ENCODE results near the gene ELL2. TPM values are rescaled to one million over a fixed set of nuclear protein-coding genes. Genes with fewer than 3 reads are reported as not detected.

Gene ELL2
- total and polyA plus RNA-seq, 9 of the 15 experiments (the other 6 are each of a cell fraction or from before 2014, with no cell fraction given), result 4.3 to 18.3 (median 14.5) TPM

DNA sequence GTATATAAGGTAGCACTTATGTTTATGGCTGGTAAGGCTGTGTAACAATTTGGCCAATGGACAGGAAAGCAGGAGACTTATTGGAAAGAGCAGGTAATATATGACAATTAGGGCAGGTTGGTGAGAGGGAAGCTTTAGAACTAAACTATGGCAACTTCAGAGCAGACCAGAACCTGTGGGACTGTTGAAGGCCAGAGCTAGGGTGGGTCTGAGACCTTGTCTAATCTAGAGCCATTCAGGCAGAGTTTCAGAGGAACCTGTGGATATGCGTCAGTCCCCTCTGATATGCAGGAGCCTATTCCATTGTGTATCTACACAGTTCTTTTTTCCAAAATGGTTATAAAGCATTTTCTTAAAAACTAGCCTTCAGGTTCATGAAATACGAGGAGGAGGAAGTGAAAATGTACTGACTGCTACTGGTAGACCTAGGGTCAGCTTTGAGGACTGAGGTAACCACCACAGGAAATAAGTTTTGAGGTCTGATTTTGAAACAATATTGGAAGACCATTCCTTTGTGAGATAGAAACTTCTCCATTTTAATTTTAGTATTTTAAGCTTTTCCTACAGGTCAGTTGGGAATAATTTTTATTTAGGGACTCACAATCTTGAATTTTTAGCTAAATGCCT is 37.6 kb downstream of the ELL2 start:
- Histone ChIP-seq H3K79me2 (ENCODE audit: control insufficient read depth, insufficient read depth, low read length) (peaks cover 22% of the 10 kb centered on the region; the same call in 2 of the 3 replicates), H3K27ac (ENCODE audit: extremely low read depth, low read depth, low read length) (peak overlapping the region; percentile 32; the same call in 1 of the 3 replicates), H3K4me3 (no peak overlapping the region), H3K36me3 (ENCODE audit: control insufficient read depth, insufficient read depth, low read length) (no peaks in the 10 kb centered on the region), H3K9me3 (replicated peaks; ENCODE audit: control insufficient read depth, insufficient read depth, low read depth, low read length) (no peaks in the 10 kb centered on the region), H3K4me2 (ENCODE audit: insufficient read depth, low read length) (peak overlapping the region; percentile 13; the same call in 1 of the 2 replicates), H3K4me1 (replicated peaks in 1 of 2; ENCODE audit: control insufficient read depth in 2 of 2, insufficient read depth in 2 of 2, low read length in 2 of 2) (peaks cover 10 to 43% of the 10 kb centered on the region in 2 experiments), H3K27me3 (ENCODE audit: control insufficient read depth in 2 of 2, insufficient read depth in 2 of 2, low read length in 2 of 2) (no peaks in the 10 kb centered on the region), H3K9ac (ENCODE audit: insufficient read depth in 1 of 2, low read depth in 2 of 2, low read length in 2 of 2) (peak overlapping the region in 1 of 2 experiments; percentile 43; a peak in 1 of 4 replicates), H4K20me1 (replicated peaks; ENCODE audit: control insufficient read depth, insufficient read depth, low read length) (no peaks in the 10 kb centered on the region), H3K9me1 (ENCODE audit: control insufficient read depth, insufficient read depth, low read length) (no peaks in the 10 kb centered on the region), H2AFZ (ENCODE audit: low read depth, low read length) (no peak overlapping the region)
- 43% methylated on average over 2 of the region's 2 CpGs for WGBS (ENCODE audit: insufficient coverage, low coverage, missing lambda C conversion rate)
- TF ChIP-seq ZC3H4 (CRISPR knock-in tag; IDR thresholded peaks at IDR 0.05; ENCODE audit: borderline replicate concordance), result no peak
- TF ChIP-seq, protein P1, sequence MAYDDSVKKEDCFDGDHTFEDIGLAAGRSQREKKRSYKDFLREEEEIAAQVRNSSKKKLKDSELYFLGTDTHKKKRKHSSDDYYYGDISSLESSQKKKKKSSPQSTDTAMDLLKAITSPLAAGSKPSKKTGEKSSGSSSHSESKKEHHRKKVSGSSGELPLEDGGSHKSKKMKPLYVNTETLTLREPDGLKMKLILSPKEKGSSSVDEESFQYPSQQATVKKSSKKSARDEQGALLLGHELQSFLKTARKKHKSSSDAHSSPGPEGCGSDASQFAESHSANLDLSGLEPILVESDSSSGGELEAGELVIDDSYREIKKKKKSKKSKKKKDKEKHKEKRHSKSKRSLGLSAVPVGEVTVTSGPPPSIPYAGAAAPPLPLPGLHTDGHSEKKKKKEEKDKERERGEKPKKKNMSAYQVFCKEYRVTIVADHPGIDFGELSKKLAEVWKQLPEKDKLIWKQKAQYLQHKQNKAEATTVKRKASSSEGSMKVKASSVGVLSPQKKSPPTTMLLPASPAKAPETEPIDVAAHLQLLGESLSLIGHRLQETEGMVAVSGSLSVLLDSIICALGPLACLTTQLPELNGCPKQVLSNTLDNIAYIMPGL (CRISPR knock-in tag; IDR thresholded peaks at IDR 0.05), result no peak
- no peak for TF ChIP-seq TOE1 (IDR thresholded peaks at IDR 0.05; ENCODE audit: borderline replicate concordance)
- TF ChIP-seq TOE1 (CRISPR knock-in tag; IDR thresholded peaks at IDR 0.05; ENCODE audit: borderline replicate concordance, low read depth), result no peak
- TF ChIP-seq FUS (optimal IDR thresholded peaks at IDR 0.05; ENCODE audit: low read depth, low read length), result no peak
- TF ChIP-seq, protein P2, sequence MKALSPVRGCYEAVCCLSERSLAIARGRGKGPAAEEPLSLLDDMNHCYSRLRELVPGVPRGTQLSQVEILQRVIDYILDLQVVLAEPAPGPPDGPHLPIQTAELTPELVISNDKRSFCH (CRISPR knock-in tag; IDR thresholded peaks at IDR 0.05), result no peak
- TF ChIP-seq, protein P2 (tag; IDR thresholded peaks at IDR 0.05), result no peak
- FAIRE-seq (no peak), DNase-seq (ENCODE audit: extremely low read depth in 1 of 4, low spot score in 3 of 4) (peak in 1 of 4 experiments; percentile 47), ATAC-seq (peak; percentile 71)
- intact Hi-C loops (cut with micrococcal nuclease), result no loop called here
- ChIA-PET POLR2A (interaction anchor here (0.5 to 2.4 kb wide), 4 partner anchors 12 to 816 kb away, joined by 3 to 12 read pairs (median 4); no protein-coding TSS in a partner anchor), CTCF (ENCODE audit: low intra/inter-chr PET ratio) (no interaction called here)
- in situ Hi-C loops (cut with MboI), result no loop called here
- no TSS peak for BruUV-seq (replicated peaks)

All from K562 (cell line).